HepG2 (cell line): Measurements from ENCODE around the gene EZH1. TPM values are rescaled to one million over a fixed set of nuclear protein-coding genes. Genes with fewer than 3 reads are reported as not detected.
A peak's percentile ranks its signal among the peaks of the same experiment; 100 is the strongest.

ENCODE experiments used
- AGO2 ChIP-seq: fragments of 200-400 bp; formaldehyde crosslinking; optimal IDR thresholded peaks from 2 replicates; pipeline ENCODE3; 2017; ENCODE audit warnings: mild to moderate bottlenecking, low read depth, low read length, moderate library complexity
- HMGA1 ChIP-seq: sonication (generic); formaldehyde crosslinking; conservative IDR thresholded peaks from 2 replicates; pipeline ENCODE4 v1.4.0; 2020; ENCODE audit warnings: missing genetic modification reagents
- HOXA3 ChIP-seq: sonication (generic); formaldehyde crosslinking; IDR thresholded peaks from 2 replicates; pipeline ENCODE4 v1.5.0; 2020; ENCODE audit warnings: missing genetic modification reagents
- KLF16 ChIP-seq, 2 experiments: sonication (generic) in 1 of 2; formaldehyde crosslinking in 1 of 2; IDR thresholded peaks; 2 replicates each; pipeline versions ENCODE4 v1.6.1 to v1.8.0; 2016 to 2023; ENCODE audit warnings: missing genetic modification reagents in 2 of 2, missing compliant biosample characterization in 1 of 2
- MTA1 ChIP-seq: sonication (generic); formaldehyde crosslinking; IDR thresholded peaks from 2 replicates; pipeline ENCODE4 v1.4.0; 2020; ENCODE audit warnings: missing genetic modification reagents, mild to moderate bottlenecking, borderline replicate concordance
- NFRKB ChIP-seq: fragments of 450-650 bp; IDR thresholded peaks from 2 replicates; pipeline ENCODE4 v1.6.1; 2017
- RBFOX2 ChIP-seq: fragments of 200-400 bp; formaldehyde crosslinking; IDR thresholded peaks from 2 replicates; pipeline ENCODE4 v1.6.1; 2017; ENCODE audit warnings: low read depth, mild to moderate bottlenecking, low read length
- RXRA ChIP-seq: sonication (generic); formaldehyde crosslinking; IDR thresholded peaks from 2 replicates; pipeline ENCODE4 v1.5.1; 2020; ENCODE audit warnings: missing genetic modification reagents
- SKIL ChIP-seq: sonication (generic); formaldehyde crosslinking; IDR thresholded peaks from 2 replicates; pipeline ENCODE4 v1.8.0; 2022; ENCODE audit warnings: missing genetic modification reagents, mild to moderate bottlenecking, moderate library complexity, borderline replicate concordance
- TCF7 ChIP-seq: sonication (generic); IDR thresholded peaks from 2 replicates; pipeline ENCODE4 v1.6.1; 2016; ENCODE audit warnings: antibody characterized with exemption, low read depth
- TRAFD1 ChIP-seq: sonication (generic); formaldehyde crosslinking; IDR thresholded peaks from 2 replicates; pipeline ENCODE4 v1.5.1; 2020; ENCODE audit warnings: missing genetic modification reagents, mild to moderate bottlenecking, borderline replicate concordance
- ZBTB38 ChIP-seq: sonication (generic); formaldehyde crosslinking; IDR thresholded peaks from 2 replicates; pipeline ENCODE4 v1.5.1; 2020; ENCODE audit warnings: mild to moderate bottlenecking, missing genetic modification reagents
- ZNF20 ChIP-seq: sonication (generic); formaldehyde crosslinking; IDR thresholded peaks from 2 replicates; pipeline ENCODE4 v1.4.0; 2020; ENCODE audit warnings: mild to moderate bottlenecking, moderate library complexity, missing genetic modification reagents
- ZNF326 ChIP-seq: sonication (generic); formaldehyde crosslinking; IDR thresholded peaks from 2 replicates; pipeline ENCODE4 v1.4.0; 2020; ENCODE audit warnings: missing genetic modification reagents, borderline replicate concordance
- ZNF335 ChIP-seq: sonication (generic); formaldehyde crosslinking; IDR thresholded peaks from 2 replicates; pipeline ENCODE4 v1.4.0; 2020; ENCODE audit warnings: missing genetic modification reagents
- ZNF407 ChIP-seq: sonication (generic); formaldehyde crosslinking; IDR thresholded peaks from one replicate; pipeline ENCODE4 v1.5.1; 2020; ENCODE audit warnings: mild to moderate bottlenecking, missing genetic modification reagents; ENCODE audit errors: not compliant biosample characterization
- ZNF460 ChIP-seq: sonication (generic); formaldehyde crosslinking; IDR thresholded peaks from 2 replicates; pipeline ENCODE4 v1.5.1; 2020; ENCODE audit warnings: missing genetic modification reagents, mild to moderate bottlenecking, borderline replicate concordance
- polyA plus RNA-seq, 8 experiments: library from polyadenylated mRNA; depleted of rRNA in 3 of 8; stranded (reverse) in 7 of 8; unstranded in 1 of 8; fragments of >200 nt; fragmentation: Illumina TruSeq in 4 of 8; extraction: Trizol in 4 of 8; gene quantifications; 2 replicates each; pipeline versions ENCODE4 v1.2.1 to v1.2.3, GENCODE V29; 2011 to 2016; ENCODE audit warnings: low read depth in 4 of 8, missing spikeins in 1 of 8, mixed read lengths in 1 of 8; ENCODE audit not compliant: insufficient read depth in 1 of 8
- total RNA-seq, 5 experiments: library from RNA; depleted of rRNA; stranded (reverse); fragments of >200 nt; fragmentation: Illumina TruSeq; extraction: Trizol; gene quantifications; 2 replicates each; pipeline ENCODE4 v1.2.3, GENCODE V29; 2016; ENCODE audit warnings: low read depth in 1 of 5

Gene EZH1
- total and polyA plus RNA-seq, 2 of the 13 experiments (the other 11 are each of a cell fraction or from before 2014, with no cell fraction given) = 11.6 to 24.0 TPM

GRCh38 chr17:42679492-42680330, 65.1 kb downstream of the EZH1 start (continued):
- TF ChIP-seq ZNF407 (CRISPR knock-in tag) = no peak
- 0 out of 2 replicates have a peak, but pooled peaks have one; percentile 12 for TF ChIP-seq RXRA
- no peak for TF ChIP-seq ZNF335
- 0 out of 2 replicates have a peak, but pooled peaks have one; percentile 29 for TF ChIP-seq RBFOX2
- peak; percentile 30 for TF ChIP-seq AGO2
- no peak for TF ChIP-seq ZNF460
- no peak for TF ChIP-seq SKIL (CRISPR knock-in tag)
- TF ChIP-seq NFRKB = no peak
- peak; percentile 70 for TF ChIP-seq HOXA3 (CRISPR knock-in tag)
- TF ChIP-seq MTA1 (CRISPR knock-in tag) = 0 out of 2 replicates have a peak, but pooled peaks have one; percentile 1
- TF ChIP-seq ZNF326 (CRISPR knock-in tag) = no peak
- TF ChIP-seq TRAFD1 (CRISPR knock-in tag) = no peak
- TF ChIP-seq HMGA1 (CRISPR knock-in tag) = no peak
- no peak for TF ChIP-seq KLF16 (CRISPR knock-in tag; IDR thresholded peaks at IDR 0.05)
- peak; percentile 100 for TF ChIP-seq ZBTB38 (CRISPR knock-in tag)
- no peak for TF ChIP-seq ZNF20 (CRISPR knock-in tag)
- TF ChIP-seq TCF7 = no peak
